Aorta (tissue), 5 donors: ENCODE data around the gene SLC2A8. TPM values are rescaled to one million over a fixed set of nuclear protein-coding genes. Genes with fewer than 3 reads are reported as not detected.

Source experiments
- ATAC-seq: fragments of 200-7000 bp; cut with Tn5 transposase; one replicate; pipeline ENCODE4 v1.9.1; 2022; ENCODE audit warnings: moderate library complexity; ENCODE audit not compliant: low FRiP score
- DNase-seq, 2 donors: peaks; one replicate each; pipeline ENCODE4 v3.0.0-alpha.2; 2020
- H3K27ac ChIP-seq, 2 donors: one replicate each; pipeline ENCODE4 v1.5.1; 2013; ENCODE audit warnings: low read length in 2 of 2, mild to moderate bottlenecking in 2 of 2, moderate library complexity in 2 of 2, control low read depth in 1 of 2, inconsistent platforms in 1 of 2, low read depth in 1 of 2
- H3K27me3 ChIP-seq, 2 donors: one replicate each; pipeline ENCODE4 v1.6.1; 2013; ENCODE audit warnings: control low read depth in 1 of 2, low read length in 1 of 2, mild to moderate bottlenecking in 1 of 2, moderate library complexity in 1 of 2; ENCODE audit not compliant: insufficient read depth in 2 of 2, control insufficient read depth in 1 of 2
- H3K36me3 ChIP-seq, 2 donors: one replicate each; pipeline ENCODE4 v1.6.1; 2013; ENCODE audit warnings: control low read depth in 1 of 2, low read length in 1 of 2, mild to moderate bottlenecking in 1 of 2; ENCODE audit not compliant: insufficient read depth in 2 of 2, control insufficient read depth in 1 of 2
- H3K4me1 ChIP-seq, 2 donors: one replicate each; pipeline ENCODE4 v1.6.1; 2013; ENCODE audit warnings: low read length in 2 of 2, control low read depth in 1 of 2, mild to moderate bottlenecking in 1 of 2, moderate library complexity in 1 of 2; ENCODE audit not compliant: insufficient read depth in 2 of 2, control insufficient read depth in 1 of 2
- H3K4me3 ChIP-seq, 2 donors: one replicate each; pipeline ENCODE4 v1.5.1; 2013; ENCODE audit warnings: low read length in 2 of 2, control low read depth in 1 of 2, mild to moderate bottlenecking in 1 of 2
- H3K9me3 ChIP-seq: one replicate; pipeline ENCODE4 v1.6.1; 2013; ENCODE audit warnings: mild to moderate bottlenecking, low read length; ENCODE audit not compliant: control insufficient read depth
- WGBS, 2 donors: extraction: QIAGEN DNeasy Blood & Tissue Kit; methylation state at CpG; one replicate each; pipeline ENCODE4 v1.1.7; 2013; 5-methylcytosine and 5-hydroxymethylcytosine counted together
- intact Hi-C, 2 donors: fragments of 100-400 bp; cut with DNase I; formaldehyde crosslinking; loops; one replicate each; pipeline versions ENCODE4 v1.14.2 to v1.15.0; 2022
- polyA plus RNA-seq, 2 donors: library from polyadenylated mRNA; stranded (reverse); fragments of 200-250 nt; gene quantifications; one replicate each; pipeline ENCODE4 v1.2.3, GENCODE V29; 2013
- total RNA-seq, 2 donors: library from RNA; stranded (reverse); fragmentation: NEBNext Ultra II Directional; extraction: Animal tissue kit (Norgen Biotek cat#: 25700); gene quantifications; one replicate each; pipeline ENCODE4 v1.2.1, GENCODE V29; 2021
- donor health status: healthy with polysubstance abuse.
- donor health status: Bipolar disorder and iron deficiency.
- donor health status: DM: no; HTN: no; CAD: no.
- donor health status: DM: no; HTN: no; CAD: no.
- donor health status: DM: yes; HTN: yes; CAD: no.

The SLC2A8 gene
- total and polyA plus RNA-seq, 4 donors = 9.9 to 30.5 (median 18.2) TPM

DNA sequence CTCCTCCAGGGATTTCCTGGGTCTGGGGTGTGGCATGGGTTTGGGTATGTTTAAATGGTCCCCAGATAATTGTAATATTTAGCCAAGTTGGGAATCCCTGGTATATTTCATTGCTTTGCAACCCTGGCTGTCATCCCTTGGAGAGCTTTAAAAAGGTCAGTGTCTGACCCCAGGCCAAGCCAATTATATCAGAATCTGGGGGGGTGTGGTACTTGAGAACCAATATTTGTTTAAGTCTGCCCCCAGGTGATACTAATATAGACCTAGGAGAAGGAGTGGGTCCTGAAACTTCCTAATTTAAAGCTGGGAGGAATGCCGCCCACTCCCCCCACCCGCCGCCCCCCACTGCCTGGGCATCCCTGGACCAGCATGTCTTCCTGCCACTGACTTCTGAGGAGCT is 38.2 kb upstream of the SLC2A8 start:
- H3K9me3 ChIP-seq = no peaks in the 10 kb centered on the region
- H3K4me1 ChIP-seq = no peaks in the 10 kb centered on the region
- DNase-seq (no peak), ATAC-seq (no peak)
- no peak overlapping the region for H3K4me3 ChIP-seq
- no peaks in the 10 kb centered on the region for H3K27me3 ChIP-seq
- intact Hi-C loops = loop anchor here in 1 of 2 donors (5.0 kb wide), 1 partner anchor 46 kb away; no protein-coding TSS in a partner anchor
- peak overlapping the region in 1 of 2 donors; percentile 84 for H3K27ac ChIP-seq
- 93 to 94% methylated on average over 3 of the region's 3 CpGs for WGBS, 2 donors
- peaks cover 2 to 10% of the 10 kb centered on the region in 2 donors for H3K36me3 ChIP-seq

DNA sequence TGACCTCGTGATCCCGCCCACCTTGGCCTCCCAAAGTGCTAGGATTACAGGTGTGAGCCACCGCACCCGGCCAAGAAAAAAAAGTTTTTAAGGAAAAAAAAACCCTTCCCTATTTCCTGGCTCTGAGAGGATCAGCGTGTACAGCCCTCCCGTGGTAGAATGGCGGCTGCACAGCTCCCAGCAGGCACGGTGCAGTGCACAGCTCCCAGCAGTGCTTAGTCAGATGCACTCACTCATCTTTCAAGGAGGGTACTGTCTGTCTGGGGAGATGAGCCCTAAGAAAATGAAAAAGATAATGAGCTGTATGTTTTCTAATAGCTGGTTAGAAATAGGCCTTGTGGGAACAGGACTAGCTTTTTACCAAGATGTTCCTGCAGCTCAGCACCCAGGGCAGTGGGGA is 36.7 kb upstream of the SLC2A8 start:
- Histone ChIP-seq H3K27ac (peak overlapping the region; percentile 77 to 79), H3K4me1 (no peaks in the 10 kb centered on the region), H3K4me3 (no peak overlapping the region), H3K27me3 (no peaks in the 10 kb centered on the region), H3K36me3 (peaks cover 0 to 8% of the 10 kb centered on the region in 2 donors), H3K9me3 (no peaks in the 10 kb centered on the region)
- ATAC-seq = no peak
- DNase-seq = no peak
- WGBS, 2 donors = 78 to 82% methylated on average over 8 of the region's 8 CpGs
- intact Hi-C loops = no loop called here

DNA sequence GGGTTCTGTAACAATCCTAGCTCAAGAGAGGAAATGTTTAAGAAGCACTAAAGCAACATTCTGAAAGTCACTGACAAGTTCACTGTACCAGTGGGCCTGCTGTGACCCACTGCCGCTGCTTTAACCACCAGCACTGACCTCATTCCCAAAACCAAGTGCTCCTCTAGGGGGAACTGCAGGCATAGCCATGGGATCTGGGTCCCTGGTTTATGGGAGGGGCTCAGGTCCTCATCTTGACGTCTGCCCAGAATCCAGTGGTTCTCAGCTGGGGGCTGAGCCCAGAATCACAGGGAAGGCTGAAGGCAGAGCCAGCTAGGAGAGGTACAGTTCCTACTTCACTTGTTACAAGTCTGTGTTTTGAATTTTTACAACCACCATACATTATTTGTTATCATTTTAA is 36.1 kb upstream of the SLC2A8 start:
- WGBS, 2 donors = 49 to 62% methylated on average over 2 of the region's 2 CpGs
- peak overlapping the region in 1 of 2 donors; percentile 39 for H3K27ac ChIP-seq
- no peaks in the 10 kb centered on the region for H3K4me1 ChIP-seq
- DNase-seq = no peak
- no peaks in the 10 kb centered on the region for H3K9me3 ChIP-seq
- H3K4me3 ChIP-seq = no peak overlapping the region
- intact Hi-C loops = no loop called here
- no peak for ATAC-seq
- H3K27me3 ChIP-seq = no peaks in the 10 kb centered on the region
- H3K36me3 ChIP-seq = peaks cover 0 to 7% of the 10 kb centered on the region in 2 donors

DNA sequence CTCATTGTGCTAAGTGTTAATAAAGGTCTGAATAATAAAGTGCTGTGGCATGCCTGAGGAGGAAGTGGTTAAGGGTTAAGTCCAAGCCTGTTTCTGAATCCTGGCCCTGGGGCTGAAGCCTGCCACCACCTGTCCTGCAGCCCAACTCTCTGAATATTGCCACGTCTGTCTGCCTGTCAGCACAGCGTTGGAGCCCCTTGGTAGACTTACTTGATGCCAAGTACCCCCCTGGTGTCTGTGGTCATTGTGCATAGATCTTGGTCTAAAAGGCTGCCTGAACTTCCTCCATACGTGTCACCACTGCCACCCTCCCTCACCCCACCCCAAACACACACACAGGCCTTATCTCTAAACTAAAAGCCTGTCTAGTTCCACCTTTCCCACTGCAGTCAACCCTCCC is 35.4 kb upstream of the SLC2A8 start:
- Histone ChIP-seq H3K36me3 (peaks cover 0 to 7% of the 10 kb centered on the region in 2 donors), H3K27me3 (no peaks in the 10 kb centered on the region), H3K4me3 (no peak overlapping the region), H3K27ac (no peak overlapping the region), H3K4me1 (no peaks in the 10 kb centered on the region), H3K9me3 (no peaks in the 10 kb centered on the region)
- intact Hi-C loops = no loop called here
- no peak for ATAC-seq
- no peak for DNase-seq
- 85 to 89% methylated on average over 3 of the region's 3 CpGs for WGBS, 2 donors

DNA sequence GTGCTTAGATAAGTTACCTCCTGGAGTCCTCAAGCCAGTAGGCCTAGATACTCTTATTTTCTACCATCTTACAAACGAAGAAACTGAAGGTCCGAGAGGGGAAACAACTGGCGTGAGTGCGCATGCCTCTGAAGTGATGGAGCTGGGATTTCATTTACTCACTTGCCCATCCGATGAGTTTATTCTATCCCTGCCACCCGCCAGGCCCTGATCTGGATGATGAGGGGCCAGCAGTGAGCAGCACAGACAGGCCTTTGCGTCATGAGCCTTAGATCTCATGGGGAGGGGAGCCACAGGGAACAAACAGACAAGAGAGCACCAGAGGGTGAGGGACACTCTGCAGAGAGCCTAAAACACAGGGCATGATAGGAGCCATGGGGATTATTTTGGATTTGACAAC is 34.1 kb upstream of the SLC2A8 start:
- Histone ChIP-seq H3K9me3 (no peaks in the 10 kb centered on the region), H3K4me1 (no peaks in the 10 kb centered on the region), H3K27ac (no peak overlapping the region), H3K36me3 (peaks cover 0 to 3% of the 10 kb centered on the region in 2 donors), H3K27me3 (no peaks in the 10 kb centered on the region), H3K4me3 (no peak overlapping the region)
- intact Hi-C loops = no loop called here
- ATAC-seq (no peak), DNase-seq (no peak)
- WGBS, 2 donors = 92 to 97% methylated on average over 7 of the region's 7 CpGs

- 92 to 97% methylated on average over 10 of the region's 10 CpGs for WGBS, 2 donors
- H3K36me3 ChIP-seq = peaks cover 0 to 6% of the 10 kb centered on the region in 2 donors
- intact Hi-C loops = no loop called here
- no peak overlapping the region for H3K4me3 ChIP-seq
- no peak overlapping the region for H3K27ac ChIP-seq
- DNase-seq (no peak), ATAC-seq (no peak)
- no peaks in the 10 kb centered on the region for H3K4me1 ChIP-seq
- H3K9me3 ChIP-seq = no peaks in the 10 kb centered on the region
- H3K27me3 ChIP-seq = no peaks in the 10 kb centered on the region
Measured at GRCh38 chr9:127365461-127365860, 31.5 kb upstream of the SLC2A8 start.

DNA sequence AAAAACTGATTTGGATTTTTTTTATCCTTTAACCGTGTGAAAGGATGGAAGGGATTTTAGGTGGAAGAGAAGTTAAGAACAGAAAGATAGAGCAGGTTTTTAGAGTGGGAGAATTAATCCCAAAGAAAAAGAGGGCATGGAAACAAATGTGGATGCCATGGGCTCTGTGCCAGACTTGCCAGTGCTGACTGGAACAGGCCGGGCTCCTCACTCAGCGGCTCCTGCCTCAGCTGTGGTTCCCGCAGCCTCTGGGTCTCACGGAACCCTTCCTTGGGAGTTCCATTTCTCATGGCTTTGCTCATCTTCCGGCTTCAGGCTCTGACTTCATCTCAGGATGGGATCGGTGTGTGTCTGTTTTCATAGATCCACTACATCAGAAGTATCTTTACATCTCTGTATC is 30.4 kb upstream of the SLC2A8 start:
- intact Hi-C loops = no loop called here
- 65 to 70% methylated on average over 7 of the region's 7 CpGs for WGBS, 2 donors
- Histone ChIP-seq H3K27me3 (no peaks in the 10 kb centered on the region), H3K27ac (no peak overlapping the region), H3K9me3 (no peaks in the 10 kb centered on the region), H3K4me3 (no peak overlapping the region), H3K4me1 (no peaks in the 10 kb centered on the region), H3K36me3 (peaks cover 0 to 10% of the 10 kb centered on the region in 2 donors)
- no peak for ATAC-seq
- DNase-seq = peak in 1 of 2 donors; percentile 85

GRCh38 chr9:127368852-127369402 is 28.0 kb upstream of the SLC2A8 start:
- Histone ChIP-seq H3K4me1 (no peaks in the 10 kb centered on the region), H3K36me3 (peaks cover 0 to 10% of the 10 kb centered on the region in 2 donors), H3K27me3 (no peaks in the 10 kb centered on the region), H3K4me3 (no peak overlapping the region), H3K27ac (no peak overlapping the region), H3K9me3 (no peaks in the 10 kb centered on the region)
- intact Hi-C loops = no loop called here
- WGBS, 2 donors = 85 to 90% methylated on average over 6 of the region's 6 CpGs
- ATAC-seq = no peak
- no peak for DNase-seq

DNA sequence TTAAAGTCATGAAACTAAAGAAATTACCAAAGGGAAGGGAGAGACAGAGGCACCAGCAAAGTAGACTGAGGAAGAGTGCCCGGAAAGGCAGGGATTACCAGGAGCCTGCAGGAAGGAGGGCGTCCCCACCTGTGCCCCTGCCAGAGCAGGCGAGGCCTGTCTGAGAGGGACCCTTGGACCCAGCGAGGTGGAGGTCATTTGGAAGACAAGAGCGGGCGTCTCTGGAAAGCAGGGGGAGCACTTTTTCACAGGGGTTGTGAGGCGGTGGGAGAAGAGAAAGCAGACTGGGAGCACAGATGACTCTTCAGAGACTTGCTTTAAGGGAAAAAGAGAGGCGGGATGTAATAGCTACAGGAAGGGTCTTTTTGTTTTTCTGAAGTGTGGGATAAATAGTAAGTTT is 27.5 kb upstream of the SLC2A8 start:
- no peaks in the 10 kb centered on the region for H3K9me3 ChIP-seq
- peaks cover 0 to 9% of the 10 kb centered on the region in 2 donors for H3K36me3 ChIP-seq
- H3K27ac ChIP-seq = no peak overlapping the region
- H3K4me3 ChIP-seq = no peak overlapping the region
- H3K27me3 ChIP-seq = no peaks in the 10 kb centered on the region
- intact Hi-C loops = no loop called here
- no peaks in the 10 kb centered on the region for H3K4me1 ChIP-seq
- WGBS, 2 donors = 95% methylated on average over 8 of the region's 8 CpGs
- no peak for ATAC-seq
- DNase-seq = no peak
